Cardiac muscle cell (in vitro differentiated cells and primary cell): ENCODE measurements around the gene EEA1. TPM values are rescaled to one million over a fixed set of nuclear protein-coding genes. Genes with fewer than 3 reads are reported as not detected.

Source experiments
- DNase-seq, 2 donors: peaks; one replicate each; pipeline versions ENCODE4 v3.0.0 to v3.0.0-alpha.2; 2010 to 2017; ENCODE audit warnings: low read depth in 1 of 2, low spot score in 1 of 2
- H3K27ac ChIP-seq: fragments of 200-600 bp; sonication (generic); 2 replicates; pipeline ENCODE4 v1.5.1; 2016
- H3K27me3 ChIP-seq: fragments of 200-600 bp; sonication (generic); 2 replicates; pipeline ENCODE4 v1.6.0; 2016; ENCODE audit warnings: control low read depth
- H3K36me3 ChIP-seq: fragments of 200-600 bp; sonication (generic); 2 replicates; pipeline ENCODE4 v1.5.1; 2016; ENCODE audit warnings: control low read depth
- H3K4me1 ChIP-seq: fragments of 200-600 bp; sonication (generic); 2 replicates; pipeline ENCODE4 v1.8.1; 2017; ENCODE audit warnings: low read depth, mild to moderate bottlenecking, mixed run types
- H3K4me3 ChIP-seq: fragments of 200-600 bp; sonication (generic); 2 replicates; pipeline ENCODE4 v1.5.1; 2016; ENCODE audit warnings: mild to moderate bottlenecking
- H3K9me3 ChIP-seq: fragments of 200-600 bp; sonication (generic); 2 replicates; pipeline ENCODE4 v1.5.1; 2017; ENCODE audit warnings: low read depth, mild to moderate bottlenecking, control low read depth
- polyA plus RNA-seq: library from polyadenylated mRNA; unstranded; fragments of >200 nt; fragmentation: Nextera tagmentation; extraction: Ambion mirVana; gene quantifications from 2 replicates; pipeline ENCODE4 v1.2.1, GENCODE V29; 2016
- total RNA-seq: library from RNA; depleted of rRNA; stranded (reverse); fragments of >200 nt; gene quantifications from 2 replicates; pipeline ENCODE4 v1.2.3, GENCODE V29; 2016
- TF ChIP-seq, protein P1 (sequence below): IDR thresholded peaks from 2 replicates; pipeline ENCODE4 v1.5.1; 2012; ENCODE audit warnings: low read depth, mild to moderate bottlenecking, low read length

EEA1 gene
- total and polyA plus RNA-seq, 2 experiments from 2014 or later = 9.8 to 32.9 TPM

DNA sequence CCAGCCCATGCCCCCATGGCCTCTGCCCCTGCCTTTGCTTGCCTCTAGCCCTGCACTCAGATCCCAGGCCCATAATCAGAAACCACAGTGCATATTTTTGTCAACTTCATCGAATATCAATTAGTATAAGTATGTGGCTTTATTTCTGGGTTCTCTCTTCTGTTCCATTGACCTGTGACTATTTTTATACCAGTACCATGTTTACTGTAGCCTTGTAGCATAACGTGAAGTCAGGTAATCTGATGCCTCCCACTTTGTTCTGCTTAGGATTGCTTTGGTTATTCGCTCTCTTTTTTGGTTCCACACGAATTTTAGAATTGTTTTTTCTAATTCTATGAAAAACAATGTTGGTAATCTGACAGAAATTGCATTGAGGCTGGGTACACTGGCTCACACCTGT, 14.9 kb downstream of the EEA1 start:
- H3K4me3 ChIP-seq = no peak overlapping the region
- H3K4me1 ChIP-seq = no peaks in the 10 kb centered on the region
- H3K27me3 ChIP-seq = no peaks in the 10 kb centered on the region
- DNase-seq = no peak
- no peaks in the 10 kb centered on the region for H3K36me3 ChIP-seq
- TF ChIP-seq, protein P1, sequence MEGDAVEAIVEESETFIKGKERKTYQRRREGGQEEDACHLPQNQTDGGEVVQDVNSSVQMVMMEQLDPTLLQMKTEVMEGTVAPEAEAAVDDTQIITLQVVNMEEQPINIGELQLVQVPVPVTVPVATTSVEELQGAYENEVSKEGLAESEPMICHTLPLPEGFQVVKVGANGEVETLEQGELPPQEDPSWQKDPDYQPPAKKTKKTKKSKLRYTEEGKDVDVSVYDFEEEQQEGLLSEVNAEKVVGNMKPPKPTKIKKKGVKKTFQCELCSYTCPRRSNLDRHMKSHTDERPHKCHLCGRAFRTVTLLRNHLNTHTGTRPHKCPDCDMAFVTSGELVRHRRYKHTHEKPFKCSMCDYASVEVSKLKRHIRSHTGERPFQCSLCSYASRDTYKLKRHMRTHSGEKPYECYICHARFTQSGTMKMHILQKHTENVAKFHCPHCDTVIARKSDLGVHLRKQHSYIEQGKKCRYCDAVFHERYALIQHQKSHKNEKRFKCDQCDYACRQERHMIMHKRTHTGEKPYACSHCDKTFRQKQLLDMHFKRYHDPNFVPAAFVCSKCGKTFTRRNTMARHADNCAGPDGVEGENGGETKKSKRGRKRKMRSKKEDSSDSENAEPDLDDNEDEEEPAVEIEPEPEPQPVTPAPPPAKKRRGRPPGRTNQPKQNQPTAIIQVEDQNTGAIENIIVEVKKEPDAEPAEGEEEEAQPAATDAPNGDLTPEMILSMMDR = no peak
- no peaks in the 10 kb centered on the region for H3K9me3 ChIP-seq
- no peak overlapping the region for H3K27ac ChIP-seq

DNA sequence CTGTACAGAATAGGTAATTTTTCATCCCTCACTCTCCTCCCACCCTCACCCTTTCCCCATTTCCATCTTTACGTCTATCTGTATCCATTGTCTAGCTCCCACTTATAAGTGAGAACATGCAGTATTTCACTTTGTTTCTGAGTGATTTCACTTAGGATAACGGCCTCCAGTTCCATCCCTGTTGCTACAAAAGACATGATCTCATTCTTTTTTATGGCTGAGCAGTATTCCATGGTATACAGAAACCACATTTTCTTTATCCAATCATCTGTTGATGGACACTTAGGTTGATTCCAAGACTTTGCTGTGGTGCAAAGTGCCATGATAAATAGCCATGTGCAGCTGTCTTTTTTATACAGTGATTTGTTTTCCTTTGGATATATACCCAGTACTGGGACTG, 16.4 kb downstream of the EEA1 start:
- Histone ChIP-seq H3K36me3 (no peaks in the 10 kb centered on the region), H3K4me3 (no peak overlapping the region), H3K27ac (no peak overlapping the region), H3K4me1 (no peaks in the 10 kb centered on the region), H3K9me3 (no peaks in the 10 kb centered on the region), H3K27me3 (no peaks in the 10 kb centered on the region)
- DNase-seq = no peak
- TF ChIP-seq, protein P1 = no peak

DNA sequence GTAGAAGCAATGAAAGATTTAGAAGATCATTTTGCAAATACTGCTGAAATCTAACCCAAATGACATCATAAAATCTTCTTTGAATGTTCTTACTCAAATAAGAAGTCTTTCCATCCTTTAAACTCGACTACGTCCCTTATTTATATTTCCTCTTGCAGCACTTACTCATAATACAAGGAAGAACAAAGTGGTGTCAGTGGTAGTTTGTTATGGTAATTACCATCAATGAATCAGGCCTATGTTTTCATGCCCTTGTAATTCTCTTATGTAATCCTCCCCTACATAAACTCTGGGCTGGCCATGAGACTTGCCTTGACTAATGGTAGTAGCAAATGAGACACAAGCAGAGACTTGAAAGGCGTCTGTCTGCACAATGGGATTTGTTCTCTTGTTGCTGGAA, 17.0 kb downstream of the EEA1 start:
- no peak overlapping the region for H3K27ac ChIP-seq
- no peak for DNase-seq
- no peaks in the 10 kb centered on the region for H3K4me1 ChIP-seq
- TF ChIP-seq, protein P1 = no peak
- H3K9me3 ChIP-seq = no peaks in the 10 kb centered on the region
- no peaks in the 10 kb centered on the region for H3K36me3 ChIP-seq
- no peaks in the 10 kb centered on the region for H3K27me3 ChIP-seq
- H3K4me3 ChIP-seq = no peak overlapping the region

DNA sequence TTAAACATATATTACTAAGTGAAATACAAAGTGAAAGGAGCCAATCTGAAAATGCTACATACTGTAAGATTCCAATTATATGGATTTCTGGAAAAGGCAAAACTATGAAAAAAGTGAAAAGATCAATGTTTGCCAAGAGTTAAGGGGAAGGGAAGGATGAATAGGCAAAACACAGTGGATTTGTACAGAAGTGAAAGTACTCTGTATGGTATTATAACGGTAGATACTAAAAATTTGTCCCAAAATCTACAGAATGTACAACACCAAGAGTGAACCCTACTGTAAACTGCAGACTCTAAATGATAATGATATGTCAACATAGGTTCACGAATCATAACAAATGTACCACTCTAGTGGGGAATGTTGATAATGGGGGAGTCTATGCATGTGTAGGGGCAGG, 17.8 kb downstream of the EEA1 start:
- H3K36me3 ChIP-seq = no peaks in the 10 kb centered on the region
- TF ChIP-seq, protein P1 = no peak
- H3K9me3 ChIP-seq = no peaks in the 10 kb centered on the region
- no peaks in the 10 kb centered on the region for H3K4me1 ChIP-seq
- no peak for DNase-seq
- H3K27me3 ChIP-seq = no peaks in the 10 kb centered on the region
- no peak overlapping the region for H3K4me3 ChIP-seq
- no peak overlapping the region for H3K27ac ChIP-seq

DNA sequence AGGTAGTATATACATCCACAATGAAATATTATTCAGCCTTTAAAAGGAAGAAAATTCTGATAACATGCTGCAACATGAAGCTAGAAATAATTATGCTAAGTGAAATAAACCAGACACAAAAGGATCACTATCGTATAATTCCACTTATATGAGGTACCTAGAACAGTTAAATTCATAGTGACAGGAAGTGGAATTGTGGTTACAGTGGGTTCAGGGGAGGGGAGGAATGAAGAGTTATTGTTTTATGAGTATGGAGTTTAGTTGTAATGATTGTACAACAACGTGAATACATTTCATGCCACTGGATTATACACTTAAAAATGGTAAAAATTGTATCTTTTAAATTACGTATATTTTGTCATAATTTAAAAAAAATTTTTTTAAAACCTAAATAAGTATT, 21.0 kb downstream of the EEA1 start:
- Histone ChIP-seq H3K27ac (no peak overlapping the region), H3K36me3 (no peaks in the 10 kb centered on the region), H3K9me3 (no peaks in the 10 kb centered on the region), H3K4me3 (no peak overlapping the region), H3K4me1 (no peaks in the 10 kb centered on the region), H3K27me3 (no peaks in the 10 kb centered on the region)
- TF ChIP-seq, protein P1 = no peak
- no peak for DNase-seq

DNA sequence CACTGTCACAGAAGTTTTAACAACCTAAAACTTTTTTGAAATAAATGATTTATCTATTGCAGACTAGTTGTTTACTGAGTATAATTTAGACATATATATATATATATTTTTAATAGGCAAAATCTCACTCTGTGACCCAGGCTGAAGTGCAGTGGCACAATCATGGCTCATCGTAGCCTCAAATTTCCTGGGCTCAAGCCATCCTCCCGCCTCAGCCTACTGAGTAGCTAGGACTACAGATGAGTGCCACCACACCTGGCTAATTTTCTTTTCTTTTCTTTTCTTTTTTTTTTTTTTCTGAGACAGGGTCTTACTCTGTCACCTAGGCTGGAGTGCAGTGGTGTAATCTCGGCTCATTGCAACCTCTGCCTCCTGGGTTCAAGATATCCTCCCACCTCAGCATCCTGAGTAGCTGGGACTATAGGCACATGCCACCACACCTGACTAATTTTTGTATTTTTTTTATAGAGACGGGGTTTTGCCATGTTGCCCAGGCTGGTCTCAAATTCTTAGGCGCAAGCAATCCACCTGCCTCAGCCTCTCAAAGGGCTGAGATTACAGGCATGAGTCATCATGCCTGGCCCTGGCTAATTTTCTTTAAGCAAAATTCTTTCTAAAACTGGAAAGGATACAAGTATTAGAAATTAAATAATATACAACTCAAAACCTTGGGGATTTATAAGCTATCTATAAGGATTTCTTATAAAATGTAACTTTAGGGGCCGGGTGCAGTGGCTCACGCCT, 23.1 kb downstream of the EEA1 start:
- Histone ChIP-seq H3K4me1 (no peaks in the 10 kb centered on the region), H3K4me3 (no peak overlapping the region), H3K27me3 (no peaks in the 10 kb centered on the region), H3K9me3 (no peaks in the 10 kb centered on the region), H3K27ac (no peak overlapping the region), H3K36me3 (no peaks in the 10 kb centered on the region)
- TF ChIP-seq, protein P1 = no peak
- no peak for DNase-seq
